KMS-11 (cell line): Measurements from ENCODE around the gene ERVFRD-1.

ENCODE experiments used
- H2AFZ ChIP-seq: fragments of 200-600 bp; sonication (generic); 2 replicates; pipeline ENCODE4 v1.6.1; 2016; ENCODE audit warnings: antibody characterized with exemption, mixed run types, low read depth
- H3K27ac ChIP-seq: fragments of 200-600 bp; sonication (generic); 2 replicates; pipeline ENCODE4 v1.6.1; 2016; ENCODE audit warnings: mild to moderate bottlenecking, mixed run types
- H3K27me3 ChIP-seq: fragments of 200-600 bp; sonication (generic); 2 replicates; pipeline ENCODE4 v1.6.1; 2017; ENCODE audit warnings: mild to moderate bottlenecking, low read depth, mixed run types, moderate library complexity; ENCODE audit not compliant: insufficient read depth
- H3K36me3 ChIP-seq: fragments of 200-600 bp; sonication (generic); 2 replicates; pipeline ENCODE4 v1.6.1; 2017; ENCODE audit warnings: mild to moderate bottlenecking, mixed run types; ENCODE audit not compliant: insufficient read depth
- H3K4me1 ChIP-seq: fragments of 200-600 bp; sonication (generic); 2 replicates; pipeline ENCODE4 v1.6.1; 2016; ENCODE audit warnings: mild to moderate bottlenecking, low read depth, mixed run types; ENCODE audit not compliant: poor library complexity, severe bottlenecking
- H3K4me2 ChIP-seq: fragments of 200-600 bp; sonication (generic); 2 replicates; pipeline ENCODE4 v1.7.0; 2016; ENCODE audit warnings: mild to moderate bottlenecking, mixed run types
- H3K4me3 ChIP-seq: fragments of 200-600 bp; sonication (generic); IDR thresholded peaks from 2 replicates; pipeline ENCODE4 v1.6.1; 2017; ENCODE audit warnings: low read depth, low read length, mixed read lengths; ENCODE audit not compliant: insufficient read depth
- H3K79me2 ChIP-seq: fragments of 200-600 bp; sonication (generic); 2 replicates; pipeline ENCODE4 v1.6.1; 2016; ENCODE audit warnings: low read depth, mixed run types; ENCODE audit not compliant: insufficient read depth
- H3K9ac ChIP-seq: fragments of 200-600 bp; sonication (generic); 2 replicates; pipeline ENCODE4 v1.6.1; 2016; ENCODE audit warnings: mild to moderate bottlenecking, mixed run types
- H4K20me1 ChIP-seq: fragments of 200-600 bp; sonication (generic); 2 replicates; pipeline ENCODE4 v1.6.1; 2016; ENCODE audit warnings: mild to moderate bottlenecking, mixed run types; ENCODE audit not compliant: insufficient read depth
- CTCF ChIP-seq: fragments of 200-600 bp; sonication (generic); conservative IDR thresholded peaks from 2 replicates; pipeline ENCODE4 v1.6.1; 2017; ENCODE audit warnings: low read depth, mild to moderate bottlenecking, antibody characterized with exemption, low read length, moderate library complexity, mixed read lengths

The ERVFRD-1 gene

DNA sequence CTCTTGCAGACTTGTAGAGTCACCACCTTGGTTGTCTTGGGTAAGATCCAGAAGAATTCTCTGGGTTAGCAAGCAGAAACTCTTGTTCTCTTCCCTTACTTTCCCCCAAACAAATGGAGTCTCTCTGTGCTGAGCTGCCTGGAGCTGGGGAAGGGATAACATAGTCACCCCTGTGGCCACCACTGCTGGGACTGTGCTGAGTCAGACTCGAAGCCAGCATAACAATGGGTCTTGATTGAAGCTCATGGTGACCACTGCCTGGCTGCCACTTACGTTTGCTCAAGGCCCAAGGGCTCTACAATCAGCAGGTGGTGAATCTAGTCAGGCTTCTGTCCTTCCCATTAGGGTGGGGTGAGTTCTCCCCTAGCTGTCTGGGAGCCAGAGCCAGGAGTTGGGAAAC lies 15.4 kb upstream of the ERVFRD-1 start:
- TF ChIP-seq CTCF: no peak
- no peaks in the 10 kb centered on the region for H3K27me3 ChIP-seq
- H3K4me1 ChIP-seq: peaks cover 30% of the 10 kb centered on the region
- H2AFZ ChIP-seq: no peak overlapping the region
- H3K9ac ChIP-seq: no peak overlapping the region
- no peak overlapping the region for H3K27ac ChIP-seq
- H3K79me2 ChIP-seq: peaks cover 56% of the 10 kb centered on the region
- no peak overlapping the region for H3K4me3 ChIP-seq
- peaks cover 8% of the 10 kb centered on the region; the same call in 1 of the 2 replicates for H4K20me1 ChIP-seq
- no peak overlapping the region for H3K4me2 ChIP-seq
- H3K36me3 ChIP-seq: no peaks in the 10 kb centered on the region

DNA sequence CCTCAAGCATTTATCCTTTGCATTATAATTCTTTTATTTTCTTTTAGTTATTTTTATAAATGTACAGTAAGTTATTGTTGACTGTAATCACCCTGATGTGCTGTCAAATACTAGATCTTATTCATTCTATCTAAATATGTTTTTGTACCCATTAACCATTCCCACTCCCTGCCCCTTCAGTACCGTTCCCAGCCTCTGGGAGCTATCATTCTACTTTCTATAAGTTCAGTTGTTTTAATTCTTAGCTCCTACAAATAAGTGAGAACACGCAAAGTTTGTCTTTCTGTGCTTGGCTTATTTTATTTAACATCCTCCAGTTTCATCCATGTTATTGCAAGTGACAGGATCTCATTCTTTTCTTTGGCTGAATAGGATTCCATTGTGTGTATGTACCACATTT lies 12.5 kb upstream of the ERVFRD-1 start:
- TF ChIP-seq CTCF: no peak
- H3K9ac ChIP-seq: no peak overlapping the region
- no peaks in the 10 kb centered on the region for H3K36me3 ChIP-seq
- no peak overlapping the region for H3K27ac ChIP-seq
- no peaks in the 10 kb centered on the region for H4K20me1 ChIP-seq
- peaks cover 47% of the 10 kb centered on the region for H3K79me2 ChIP-seq
- no peak overlapping the region for H2AFZ ChIP-seq
- no peak overlapping the region for H3K4me2 ChIP-seq
- no peaks in the 10 kb centered on the region for H3K27me3 ChIP-seq
- H3K4me3 ChIP-seq: no peak overlapping the region
- H3K4me1 ChIP-seq: peaks cover 5% of the 10 kb centered on the region

DNA sequence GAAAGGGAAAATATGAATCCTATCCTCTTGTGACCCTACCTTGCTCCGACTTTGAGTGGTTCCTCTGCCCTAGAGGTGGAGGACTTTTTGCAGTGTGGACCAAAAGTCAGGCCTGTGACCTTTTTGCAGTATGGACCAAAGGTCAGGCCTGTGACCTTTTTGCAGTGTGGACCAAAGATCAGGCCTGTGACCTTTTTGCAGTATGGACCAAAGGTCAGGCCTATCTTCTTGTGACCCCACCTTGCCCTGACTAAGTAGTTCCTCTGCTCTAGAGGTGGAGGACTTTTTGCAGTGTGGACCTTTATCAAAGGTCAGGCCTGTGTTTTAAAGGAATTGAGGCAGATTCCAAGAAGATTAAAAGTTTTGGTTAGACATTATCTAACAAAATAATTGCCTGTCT lies 10.9 kb upstream of the ERVFRD-1 start:
- H3K27ac ChIP-seq: no peak overlapping the region
- H3K36me3 ChIP-seq: no peaks in the 10 kb centered on the region
- no peaks in the 10 kb centered on the region for H4K20me1 ChIP-seq
- no peak overlapping the region for H3K9ac ChIP-seq
- H3K4me2 ChIP-seq: no peak overlapping the region
- H3K79me2 ChIP-seq: peaks cover 55% of the 10 kb centered on the region
- H3K27me3 ChIP-seq: no peaks in the 10 kb centered on the region
- H3K4me3 ChIP-seq: no peak overlapping the region
- no peak overlapping the region for H2AFZ ChIP-seq
- H3K4me1 ChIP-seq: no peaks in the 10 kb centered on the region
- TF ChIP-seq CTCF: no peak

- TF ChIP-seq CTCF: no peak
- no peaks in the 10 kb centered on the region for H3K36me3 ChIP-seq
- peaks cover 57% of the 10 kb centered on the region for H3K79me2 ChIP-seq
- no peak overlapping the region for H3K4me3 ChIP-seq
- no peak overlapping the region for H3K27ac ChIP-seq
- H4K20me1 ChIP-seq: no peaks in the 10 kb centered on the region
- H3K4me2 ChIP-seq: no peak overlapping the region
- no peak overlapping the region for H3K9ac ChIP-seq
- no peak overlapping the region for H2AFZ ChIP-seq
- no peaks in the 10 kb centered on the region for H3K4me1 ChIP-seq
- H3K27me3 ChIP-seq: no peaks in the 10 kb centered on the region
Measured at GRCh38 chr6:11121851-11122250, 10.3 kb upstream of the ERVFRD-1 start.
